GM23338 (cell line): Measurements from ENCODE around the gene SCPEP1. TPM values are rescaled to one million over a fixed set of nuclear protein-coding genes. Genes with fewer than 3 reads are reported as not detected.

ENCODE experiments used
- ATAC-seq: fragments of 200-7000 bp; cut with Tn5 transposase; 3 replicates; pipeline ENCODE4 v1.9.1; 2020
- DNase-seq: peaks from one replicate; pipeline ENCODE4 v3.0.0-alpha.2; 2015; ENCODE audit warnings: low spot score
- H2AFZ ChIP-seq: fragments of 200-600 bp; sonication (generic); 2 replicates; pipeline ENCODE4 v1.8.0; 2016; ENCODE audit warnings: antibody characterized with exemption, mild to moderate bottlenecking, moderate library complexity
- H3F3A ChIP-seq: fragments of 200-600 bp; sonication (generic); replicated peaks from 2 replicates; pipeline ENCODE4 v1.8.0; 2017; ENCODE audit warnings: antibody characterized with exemption, mixed run types, low read depth
- H3K27ac ChIP-seq: fragments of 200-600 bp; sonication (generic); 2 replicates; pipeline ENCODE4 v1.6.1; 2016; ENCODE audit warnings: low read depth
- H3K27me3 ChIP-seq: fragments of 200-600 bp; sonication (generic); 2 replicates; pipeline ENCODE4 v1.8.0; 2016; ENCODE audit warnings: mild to moderate bottlenecking, mixed run types, moderate library complexity; ENCODE audit not compliant: insufficient read depth
- H3K36me3 ChIP-seq: fragments of 200-600 bp; sonication (generic); 2 replicates; pipeline ENCODE4 v1.8.0; 2016; ENCODE audit warnings: mild to moderate bottlenecking; ENCODE audit not compliant: insufficient read depth
- H3K4me1 ChIP-seq: fragments of 200-600 bp; sonication (generic); 2 replicates; pipeline ENCODE4 v1.8.0; 2016; ENCODE audit warnings: mild to moderate bottlenecking, moderate library complexity; ENCODE audit not compliant: insufficient read depth
- H3K4me2 ChIP-seq: fragments of 200-600 bp; sonication (generic); 2 replicates; pipeline ENCODE4 v1.7.1; 2017; ENCODE audit warnings: mixed run types
- H3K4me3 ChIP-seq: fragments of 200-600 bp; sonication (generic); 2 replicates; pipeline ENCODE4 v1.6.1; 2016; ENCODE audit warnings: mixed run types
- H3K79me2 ChIP-seq: fragments of 200-600 bp; sonication (generic); replicated peaks from 2 replicates; pipeline ENCODE4 v1.8.0; 2017; ENCODE audit warnings: mild to moderate bottlenecking; ENCODE audit not compliant: insufficient read depth
- H3K9me2 ChIP-seq: fragments of 200-600 bp; sonication (generic); 2 replicates; pipeline ENCODE4 v1.8.0; 2017; ENCODE audit not compliant: insufficient read depth
- H4K20me1 ChIP-seq: fragments of 200-600 bp; sonication (generic); replicated peaks from 2 replicates; pipeline ENCODE4 v1.8.0; 2017; ENCODE audit warnings: mild to moderate bottlenecking; ENCODE audit not compliant: insufficient read depth
- H3K27ac Mint-ChIP-seq: 2 replicates; pipeline ENCODE4 v1.8.0; 2020; ENCODE audit warnings: inconsistent platforms, mild to moderate bottlenecking, moderate library complexity, mixed read lengths
- H3K27me3 Mint-ChIP-seq: 3 replicates; pipeline ENCODE4 v1.8.0; 2022; ENCODE audit warnings: low read depth, mild to moderate bottlenecking, moderate library complexity, mixed read lengths, inconsistent platforms; ENCODE audit not compliant: insufficient read depth, poor library complexity
- H3K36me3 Mint-ChIP-seq: 3 replicates; pipeline ENCODE4 v1.8.0; 2021; ENCODE audit warnings: low read depth, mild to moderate bottlenecking, inconsistent platforms, moderate library complexity, mixed read lengths
- H3K4me1 Mint-ChIP-seq: 3 replicates; pipeline ENCODE4 v1.8.0; 2020; ENCODE audit warnings: mild to moderate bottlenecking, inconsistent platforms, mixed read lengths
- H3K4me3 Mint-ChIP-seq: 3 replicates; pipeline ENCODE4 v1.8.0; 2021; ENCODE audit warnings: moderate library complexity, mild to moderate bottlenecking, inconsistent platforms, mixed read lengths
- H3K9me3 Mint-ChIP-seq: 3 replicates; pipeline ENCODE4 v1.8.0; 2020; ENCODE audit warnings: moderate library complexity, mild to moderate bottlenecking, inconsistent platforms, mixed read lengths
- CREB1 ChIP-seq: fragments of 250-450 bp; sonication (Bioruptor Pico); IDR thresholded peaks from 2 replicates; pipeline ENCODE4 v1.5.0; 2020; ENCODE audit warnings: low read depth, mild to moderate bottlenecking, moderate library complexity
- EZH2phosphoT487 ChIP-seq: fragments of 200-600 bp; sonication (generic); IDR thresholded peaks from one replicate; pipeline ENCODE4 v1.8.1; 2018; ENCODE audit warnings: antibody characterized with exemption; ENCODE audit not compliant: unreplicated experiment
- POLR2AphosphoS5 ChIP-seq: IDR thresholded peaks from 2 replicates; pipeline ENCODE4 v1.6.1; 2016; ENCODE audit warnings: antibody characterized with exemption, low read depth
- REST ChIP-seq: IDR thresholded peaks from one replicate; pipeline ENCODE4 v1.6.1; 2018; ENCODE audit warnings: antibody characterized with exemption; ENCODE audit not compliant: unreplicated experiment
- ZNF114 ChIP-seq: fragments of 250-450 bp; sonication (Bioruptor Pico); IDR thresholded peaks from 2 replicates; pipeline ENCODE4 v1.5.0; 2020; ENCODE audit warnings: mild to moderate bottlenecking, moderate library complexity
- ZNF331 ChIP-seq: fragments of 250-450 bp; sonication (Bioruptor Pico); IDR thresholded peaks from 2 replicates; pipeline ENCODE4 v1.5.0; 2020; ENCODE audit warnings: low read depth, mild to moderate bottlenecking, moderate library complexity
- long read RNA-seq: library from polyadenylated mRNA; unstranded; transcript quantifications from one replicate; pipeline ENCODE4 v2.0.0, GENCODE V29; 2020; ENCODE audit not compliant: unreplicated experiment
- polyA plus RNA-seq: library from polyadenylated mRNA; unstranded; fragments of >200 nt; fragmentation: Nextera tagmentation; extraction: Ambion mirVana; gene quantifications from 2 replicates; pipeline ENCODE4 v1.2.1, GENCODE V29; 2016
- total RNA-seq: library from RNA; depleted of rRNA; stranded (reverse); fragments of >200 nt; shearing (Covaris generic); gene quantifications from 2 replicates; pipeline ENCODE4 v1.2.3, GENCODE V29; 2014; rRNA removed
- TF ChIP-seq, protein P1 (sequence below), 2 experiments: fragments of 200-600 bp in 1 of 2; sonication (generic) in 1 of 2; conservative IDR thresholded peaks; 2 replicates each; pipeline versions ENCODE4 v1.5.1 to v1.6.1; 2016 to 2017; ENCODE audit warnings: antibody characterized with exemption in 2 of 2, low read depth in 2 of 2, mild to moderate bottlenecking in 2 of 2, moderate library complexity in 1 of 2

SCPEP1 gene, protein sequence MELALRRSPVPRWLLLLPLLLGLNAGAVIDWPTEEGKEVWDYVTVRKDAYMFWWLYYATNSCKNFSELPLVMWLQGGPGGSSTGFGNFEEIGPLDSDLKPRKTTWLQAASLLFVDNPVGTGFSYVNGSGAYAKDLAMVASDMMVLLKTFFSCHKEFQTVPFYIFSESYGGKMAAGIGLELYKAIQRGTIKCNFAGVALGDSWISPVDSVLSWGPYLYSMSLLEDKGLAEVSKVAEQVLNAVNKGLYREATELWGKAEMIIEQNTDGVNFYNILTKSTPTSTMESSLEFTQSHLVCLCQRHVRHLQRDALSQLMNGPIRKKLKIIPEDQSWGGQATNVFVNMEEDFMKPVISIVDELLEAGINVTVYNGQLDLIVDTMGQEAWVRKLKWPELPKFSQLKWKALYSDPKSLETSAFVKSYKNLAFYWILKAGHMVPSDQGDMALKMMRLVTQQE
- 52.1 and 55.0 TPM in 2 replicates for total RNA-seq
- polyA plus RNA-seq = 46.6 and 52.6 TPM in 2 replicates
- long read RNA-seq, transcript SCPEP1-201 (13 exons, 1,942 nt) = major isoform, 61 of 64 reads
- long read RNA-seq, partial matches to known transcripts = 2 of 64 reads
- long read RNA-seq, other reads (novel, unspliced or antisense) = 1 of 64 reads

DNA sequence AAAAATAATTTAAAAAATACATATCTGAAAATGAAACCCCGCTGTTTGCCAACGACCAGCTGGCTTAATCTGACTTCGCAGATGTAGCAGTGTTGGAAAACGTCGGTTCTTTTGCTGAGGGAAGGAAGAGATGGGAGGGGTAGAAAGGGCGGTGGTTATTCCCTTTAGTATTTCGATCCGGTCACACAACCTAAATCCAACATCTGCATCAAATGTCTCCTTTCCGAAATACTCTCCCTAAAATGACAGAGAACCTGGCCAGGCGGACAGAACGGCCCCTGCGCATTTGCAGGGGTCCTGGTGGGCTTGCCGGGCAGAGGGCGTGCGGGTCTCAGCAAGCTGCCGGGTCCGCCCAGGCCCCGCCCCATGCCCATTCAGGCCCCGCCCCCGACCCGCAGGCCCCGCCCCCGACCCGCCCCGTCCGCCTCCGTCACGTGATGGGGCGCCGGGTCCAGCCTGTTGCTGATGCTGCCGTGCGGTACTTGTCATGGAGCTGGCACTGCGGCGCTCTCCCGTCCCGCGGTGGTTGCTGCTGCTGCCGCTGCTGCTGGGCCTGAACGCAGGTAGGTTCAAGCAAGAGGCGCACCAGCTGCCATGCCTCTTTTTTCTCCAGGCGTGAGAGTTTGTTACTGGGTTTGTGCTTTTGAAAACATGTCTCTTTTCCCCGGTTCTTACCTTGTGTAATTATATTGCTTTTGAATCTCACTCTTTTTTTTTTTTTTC is at the start of gene SCPEP1:
SCPEP1 (plus strand) TSS at position 459 of the 723 bp plus-strand sequence; CDS start at position 488, 29 bp downstream.
- Histone ChIP-seq H3K36me3 (no peaks in the 10 kb centered on the region; the same call in 1 of the 2 replicates), H3K27me3 (no peaks in the 10 kb centered on the region), H3K79me2 (0 out of 2 replicates have a peak, but pooled peaks cover 4% of the 10 kb centered on the region), H3K9me2 (no peaks in the 10 kb centered on the region), H2AFZ (peak within 1 kb of the TSS; percentile 91), H3K27ac (peak within 1 kb of the TSS; percentile 3; the same call in 1 of the 2 replicates), H3F3A (no peaks in the 10 kb centered on the region; the same call in 1 of the 2 replicates), H3K4me1 (peaks cover 24% of the 10 kb centered on the region), H3K4me2 (peak within 1 kb of the TSS; percentile 94), H3K4me3 (peak within 1 kb of the TSS; percentile 85), H4K20me1 (no peaks in the 10 kb centered on the region)
- H3K4me1 Mint-ChIP-seq = peaks cover 52% of the 10 kb centered on the region
- H3K9me3 Mint-ChIP-seq = peaks cover 10% of the 10 kb centered on the region; the same call in 2 of the 3 replicates
- peak; percentile 91 for DNase-seq
- peak; percentile 94 for ATAC-seq
- TF ChIP-seq ZNF114 (CRISPR knock-in tag) (no peak), CREB1 (CRISPR knock-in tag) (0 out of 2 replicates have a peak, but pooled peaks have one; percentile 12), POLR2AphosphoS5 (peak; percentile 76)
- peaks cover 5% of the 10 kb centered on the region; the same call in 1 of the 3 replicates for H3K36me3 Mint-ChIP-seq
- peak within 1 kb of the TSS; percentile 39 for H3K27ac Mint-ChIP-seq
- H3K4me3 Mint-ChIP-seq = peak within 1 kb of the TSS; percentile 70
- H3K27me3 Mint-ChIP-seq = peaks cover 9% of the 10 kb centered on the region

GRCh38 chr17:56928586-56928985 is 49.3 kb upstream of the SCPEP1 start:
- Mint-ChIP-seq H3K36me3 (peaks cover 54% of the 10 kb centered on the region), H3K27me3 (peaks cover 4% of the 10 kb centered on the region), H3K9me3 (peaks cover 75% of the 10 kb centered on the region), H3K4me3 (no peak overlapping the region), H3K4me1 (peaks cover 26% of the 10 kb centered on the region), H3K27ac (no peak overlapping the region)
- Histone ChIP-seq H3F3A (0 out of 2 replicates have a peak, but pooled peaks cover 3% of the 10 kb centered on the region), H4K20me1 (no peaks in the 10 kb centered on the region), H2AFZ (no peak overlapping the region), H3K27me3 (no peaks in the 10 kb centered on the region), H3K27ac (no peak overlapping the region), H3K36me3 (peaks cover 11% of the 10 kb centered on the region), H3K4me2 (no peak overlapping the region), H3K9me2 (no peaks in the 10 kb centered on the region), H3K4me1 (peaks cover 26% of the 10 kb centered on the region), H3K79me2 (no peaks in the 10 kb centered on the region), H3K4me3 (no peak overlapping the region)
- ATAC-seq (no peak), DNase-seq (no peak)
- TF ChIP-seq POLR2AphosphoS5 (no peak), REST (no peak), ZNF331 (CRISPR knock-in tag) (no peak), EZH2phosphoT487 (no peak)
- TF ChIP-seq, protein P1, sequence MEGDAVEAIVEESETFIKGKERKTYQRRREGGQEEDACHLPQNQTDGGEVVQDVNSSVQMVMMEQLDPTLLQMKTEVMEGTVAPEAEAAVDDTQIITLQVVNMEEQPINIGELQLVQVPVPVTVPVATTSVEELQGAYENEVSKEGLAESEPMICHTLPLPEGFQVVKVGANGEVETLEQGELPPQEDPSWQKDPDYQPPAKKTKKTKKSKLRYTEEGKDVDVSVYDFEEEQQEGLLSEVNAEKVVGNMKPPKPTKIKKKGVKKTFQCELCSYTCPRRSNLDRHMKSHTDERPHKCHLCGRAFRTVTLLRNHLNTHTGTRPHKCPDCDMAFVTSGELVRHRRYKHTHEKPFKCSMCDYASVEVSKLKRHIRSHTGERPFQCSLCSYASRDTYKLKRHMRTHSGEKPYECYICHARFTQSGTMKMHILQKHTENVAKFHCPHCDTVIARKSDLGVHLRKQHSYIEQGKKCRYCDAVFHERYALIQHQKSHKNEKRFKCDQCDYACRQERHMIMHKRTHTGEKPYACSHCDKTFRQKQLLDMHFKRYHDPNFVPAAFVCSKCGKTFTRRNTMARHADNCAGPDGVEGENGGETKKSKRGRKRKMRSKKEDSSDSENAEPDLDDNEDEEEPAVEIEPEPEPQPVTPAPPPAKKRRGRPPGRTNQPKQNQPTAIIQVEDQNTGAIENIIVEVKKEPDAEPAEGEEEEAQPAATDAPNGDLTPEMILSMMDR (conservative IDR thresholded peaks at IDR 0.05; ENCODE audit: low read depth in 2 of 2) = no peak
